H4 (cell line): Measurements from ENCODE around the gene VWA2. TPM values are rescaled to one million over a fixed set of nuclear protein-coding genes. Genes with fewer than 3 reads are reported as not detected.

Source experiments
- DNase-seq: peaks from one replicate; pipeline ENCODE4 v3.0.0-alpha.2; 2015; ENCODE audit warnings: low spot score
- total RNA-seq: library from RNA; depleted of rRNA; stranded (reverse); fragments of >200 nt; shearing (Covaris generic); gene quantifications from 2 replicates; pipeline ENCODE4 v1.2.3, GENCODE V29; 2014

Gene VWA2
- total RNA-seq, 1 experiment from 2014 or later = not detected

- DNase-seq = no peak
Measured at GRCh38 chr10:114274616-114275453, 35.8 kb downstream of the VWA2 start.

- DNase-seq = no peak
Measured at GRCh38 chr10:114276066-114276465, 37.0 kb downstream of the VWA2 start.

GRCh38 chr10:114276671-114277070 is 37.6 kb downstream of the VWA2 start:
- no peak for DNase-seq

- DNase-seq = no peak
Measured at GRCh38 chr10:114278140-114278883, 39.3 kb downstream of the VWA2 start.

GRCh38 chr10:114278884-114279191 is 39.8 kb downstream of the VWA2 start:
- no peak for DNase-seq

GRCh38 chr10:114279289-114279688 is 40.2 kb downstream of the VWA2 start:
- no peak for DNase-seq

GRCh38 chr10:114279901-114280644 is 41.0 kb downstream of the VWA2 start:
- no peak for DNase-seq

- no peak for DNase-seq
Measured at GRCh38 chr10:114281006-114281405, 42.0 kb downstream of the VWA2 start.

GRCh38 chr10:114281461-114281860 is 42.4 kb downstream of the VWA2 start:
- no peak for DNase-seq

GRCh38 chr10:114282526-114282925 is 43.5 kb downstream of the VWA2 start:
- no peak for DNase-seq

- no peak for DNase-seq
Measured at GRCh38 chr10:114283091-114283490, 44.0 kb downstream of the VWA2 start.

GRCh38 chr10:114283535-114284234 is 44.6 kb downstream of the VWA2 start:
- no peak for DNase-seq

GRCh38 chr10:114284346-114285071 is 45.5 kb downstream of the VWA2 start:
- DNase-seq = no peak

- no peak for DNase-seq
Measured at GRCh38 chr10:114285961-114286441, 46.9 kb downstream of the VWA2 start.

- DNase-seq = no peak
Measured at GRCh38 chr10:114286921-114287320, 47.9 kb downstream of the VWA2 start.

- no peak for DNase-seq
Measured at GRCh38 chr10:114288424-114289095, 49.5 kb downstream of the VWA2 start.

GRCh38 chr10:114289096-114289436 is 50.0 kb downstream of the VWA2 start:
- no peak for DNase-seq

- no peak for DNase-seq
Measured at GRCh38 chr10:114290038-114290437, 51.0 kb downstream of the VWA2 start.

- no peak for DNase-seq
Measured at GRCh38 chr10:114291076-114291475, 52.0 kb downstream of the VWA2 start.

- no peak for DNase-seq
Measured at GRCh38 chr10:114291516-114291915, 52.5 kb downstream of the VWA2 start.

- no peak for DNase-seq
Measured at GRCh38 chr10:114293075-114293474, 54.0 kb downstream of the VWA2 start.
